ENCODE measurements around the gene TUBG1.

- TF ChIP-seq POLR2AphosphoS5 (IDR thresholded peaks at IDR 0.05; ENCODE audit: borderline replicate concordance, low read depth, low read length) (no peak), EZH2 (IDR thresholded peaks at IDR 0.05) (no peak)
Measured at GRCh38 chr17:42564815-42565522, 44.5 kb upstream of the TUBG1 start.
